Endothelial cell (in vitro differentiated cells): Measurements from ENCODE around the gene SECISBP2L. TPM values are rescaled to one million over a fixed set of nuclear protein-coding genes. Genes with fewer than 3 reads are reported as not detected.

Experiments used
- DNase-seq: peaks from one replicate; pipeline ENCODE4 v3.0.0; 2021; ENCODE audit warnings: low spot score
- H3K27ac Mint-ChIP-seq: one replicate; pipeline ENCODE4 v1.8.0; 2021; ENCODE audit warnings: mixed read lengths, inconsistent platforms; ENCODE audit not compliant: unreplicated experiment
- H3K27me3 Mint-ChIP-seq: one replicate; pipeline ENCODE4 v1.8.0; 2021; ENCODE audit warnings: mild to moderate bottlenecking, moderate library complexity, mixed read lengths, inconsistent platforms; ENCODE audit not compliant: unreplicated experiment
- H3K36me3 Mint-ChIP-seq: one replicate; pipeline ENCODE4 v1.8.0; 2021; ENCODE audit warnings: mild to moderate bottlenecking, low read depth, mixed read lengths, inconsistent platforms; ENCODE audit not compliant: unreplicated experiment
- H3K4me1 Mint-ChIP-seq: one replicate; pipeline ENCODE4 v1.8.0; 2021; ENCODE audit warnings: mild to moderate bottlenecking, mixed read lengths, inconsistent platforms; ENCODE audit not compliant: unreplicated experiment
- H3K4me3 Mint-ChIP-seq: one replicate; pipeline ENCODE4 v1.8.0; 2021; ENCODE audit warnings: mild to moderate bottlenecking, mixed read lengths, inconsistent platforms; ENCODE audit not compliant: unreplicated experiment
- H3K9me3 Mint-ChIP-seq: one replicate; pipeline ENCODE4 v1.8.0; 2021; ENCODE audit warnings: mixed read lengths, inconsistent platforms; ENCODE audit not compliant: unreplicated experiment
- total RNA-seq: library from RNA; stranded (reverse); fragmentation: NEBNext Ultra II Directional; extraction: Animal tissue kit (Norgen Biotek cat#: 25700); gene quantifications from one replicate; pipeline ENCODE4 v1.2.1, GENCODE V29; 2021; ENCODE audit not compliant: unreplicated experiment
- TF ChIP-seq, protein P1 (sequence below): fragments of 200-600 bp; sonication (generic); IDR thresholded peaks from one replicate; pipeline ENCODE4 v1.5.0; 2021; ENCODE audit warnings: antibody characterized with exemption; ENCODE audit not compliant: unreplicated experiment

SECISBP2L gene
- total RNA-seq, 1 donor from 2014 or later, result 44.3 TPM

DNA sequence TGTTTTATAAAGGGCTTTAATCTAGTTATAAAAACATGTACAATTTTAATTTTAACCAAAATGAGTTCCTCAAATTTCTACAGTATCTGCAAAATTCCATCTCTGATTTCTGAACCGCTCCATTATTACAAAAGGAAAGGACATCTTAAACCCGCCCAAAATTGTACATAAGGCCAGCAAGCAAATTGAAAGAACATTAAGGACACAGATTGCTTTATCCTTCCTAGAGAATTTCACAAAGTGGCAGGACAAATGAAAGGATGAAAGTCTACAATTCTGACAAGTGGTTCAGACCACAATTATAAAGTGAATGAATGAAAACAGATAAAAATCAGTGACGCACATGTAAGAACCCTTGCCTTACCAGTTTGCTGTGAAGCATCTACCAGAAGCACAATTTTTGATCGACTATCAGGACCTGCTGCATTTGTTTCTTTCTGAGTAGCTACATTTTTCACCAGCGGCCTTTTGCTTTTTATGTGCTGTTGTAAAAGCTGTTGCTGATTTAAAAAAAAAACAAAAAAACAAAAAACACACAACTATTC lies 13.6 kb downstream of the SECISBP2L start:
- H3K4me3 Mint-ChIP-seq, result no peak overlapping the region
- H3K36me3 Mint-ChIP-seq, result peaks cover 10% of the 10 kb centered on the region
- H3K9me3 Mint-ChIP-seq, result no peaks in the 10 kb centered on the region
- H3K27me3 Mint-ChIP-seq, result no peaks in the 10 kb centered on the region
- H3K27ac Mint-ChIP-seq, result peak overlapping the region; percentile 32
- TF ChIP-seq, protein P1, sequence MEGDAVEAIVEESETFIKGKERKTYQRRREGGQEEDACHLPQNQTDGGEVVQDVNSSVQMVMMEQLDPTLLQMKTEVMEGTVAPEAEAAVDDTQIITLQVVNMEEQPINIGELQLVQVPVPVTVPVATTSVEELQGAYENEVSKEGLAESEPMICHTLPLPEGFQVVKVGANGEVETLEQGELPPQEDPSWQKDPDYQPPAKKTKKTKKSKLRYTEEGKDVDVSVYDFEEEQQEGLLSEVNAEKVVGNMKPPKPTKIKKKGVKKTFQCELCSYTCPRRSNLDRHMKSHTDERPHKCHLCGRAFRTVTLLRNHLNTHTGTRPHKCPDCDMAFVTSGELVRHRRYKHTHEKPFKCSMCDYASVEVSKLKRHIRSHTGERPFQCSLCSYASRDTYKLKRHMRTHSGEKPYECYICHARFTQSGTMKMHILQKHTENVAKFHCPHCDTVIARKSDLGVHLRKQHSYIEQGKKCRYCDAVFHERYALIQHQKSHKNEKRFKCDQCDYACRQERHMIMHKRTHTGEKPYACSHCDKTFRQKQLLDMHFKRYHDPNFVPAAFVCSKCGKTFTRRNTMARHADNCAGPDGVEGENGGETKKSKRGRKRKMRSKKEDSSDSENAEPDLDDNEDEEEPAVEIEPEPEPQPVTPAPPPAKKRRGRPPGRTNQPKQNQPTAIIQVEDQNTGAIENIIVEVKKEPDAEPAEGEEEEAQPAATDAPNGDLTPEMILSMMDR, result no peak
- no peak for DNase-seq
- no peaks in the 10 kb centered on the region for H3K4me1 Mint-ChIP-seq

DNA sequence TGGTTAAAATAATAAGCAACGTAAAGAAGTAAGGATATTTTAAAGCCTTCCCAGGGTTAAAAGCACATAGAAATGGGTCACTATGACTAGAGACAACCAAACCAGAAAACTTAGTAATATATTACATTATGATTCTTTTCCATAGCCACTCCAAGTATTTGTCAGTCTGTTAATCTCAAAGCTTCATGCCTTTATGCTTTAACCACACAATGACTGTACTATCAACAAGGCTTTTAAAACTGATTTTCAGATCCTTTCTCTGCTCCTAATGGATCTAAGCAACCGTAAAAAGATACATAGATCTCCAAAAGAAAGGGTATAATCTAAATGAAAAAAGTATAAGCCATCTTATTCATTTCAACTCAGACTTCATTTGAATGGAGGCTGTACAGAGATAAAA lies 14.4 kb downstream of the SECISBP2L start:
- Mint-ChIP-seq H3K36me3 (peaks cover 11% of the 10 kb centered on the region), H3K27ac (no peak overlapping the region), H3K4me1 (no peaks in the 10 kb centered on the region), H3K9me3 (no peaks in the 10 kb centered on the region), H3K27me3 (no peaks in the 10 kb centered on the region), H3K4me3 (no peak overlapping the region)
- TF ChIP-seq, protein P1, result no peak
- DNase-seq, result no peak

DNA sequence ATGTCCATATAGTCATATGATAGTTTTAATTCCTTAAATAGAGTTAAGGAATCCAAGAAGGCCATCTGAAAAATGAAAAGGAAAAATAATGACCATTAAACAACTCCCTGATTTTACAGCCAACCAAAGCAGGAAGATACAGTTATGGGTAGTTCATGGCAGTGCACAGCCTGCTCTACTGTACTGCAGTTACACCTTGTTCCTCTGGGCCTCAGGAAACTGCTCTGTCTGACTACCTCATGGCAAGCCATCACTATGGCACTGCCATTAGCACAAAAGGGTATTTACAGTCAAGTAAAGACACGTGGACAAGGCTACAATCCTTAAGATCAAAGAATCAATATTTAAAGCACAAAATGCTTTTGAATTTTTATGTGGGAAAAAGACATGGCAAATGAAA lies 19.5 kb downstream of the SECISBP2L start:
- TF ChIP-seq, protein P1, result no peak
- no peaks in the 10 kb centered on the region for H3K27me3 Mint-ChIP-seq

DNA sequence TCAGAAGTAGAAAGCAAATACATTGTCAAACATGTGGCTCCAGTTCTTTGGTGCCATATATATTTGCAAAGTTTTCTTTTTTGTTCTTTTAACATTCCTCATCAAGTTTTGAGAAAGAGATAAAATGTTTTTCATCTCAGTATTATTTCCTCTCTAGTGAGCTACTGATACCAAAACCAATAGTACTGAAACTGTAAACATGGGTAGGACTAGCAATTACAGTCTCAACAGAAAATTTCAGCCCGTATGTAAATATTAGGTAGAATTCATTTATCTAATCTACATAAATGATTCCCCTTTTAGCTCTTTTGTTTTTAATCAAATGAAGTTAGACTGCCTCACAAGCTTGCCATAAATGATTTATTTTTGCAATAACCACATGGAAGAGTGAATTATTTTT lies 21.4 kb downstream of the SECISBP2L start:
- H3K27ac Mint-ChIP-seq, result no peak overlapping the region
- H3K36me3 Mint-ChIP-seq, result peaks cover 22% of the 10 kb centered on the region
- no peak for DNase-seq
- TF ChIP-seq, protein P1, result no peak
- H3K4me1 Mint-ChIP-seq, result no peaks in the 10 kb centered on the region
- H3K9me3 Mint-ChIP-seq, result no peaks in the 10 kb centered on the region
- H3K4me3 Mint-ChIP-seq, result no peak overlapping the region
- no peaks in the 10 kb centered on the region for H3K27me3 Mint-ChIP-seq

More for the DNA sequence above, 19.5 kb downstream of the SECISBP2L start:
- Mint-ChIP-seq H3K27ac (no peak overlapping the region), H3K4me1 (no peaks in the 10 kb centered on the region), H3K36me3 (peaks cover 19% of the 10 kb centered on the region), H3K9me3 (no peaks in the 10 kb centered on the region), H3K4me3 (no peak overlapping the region)
- DNase-seq, result no peak

DNA sequence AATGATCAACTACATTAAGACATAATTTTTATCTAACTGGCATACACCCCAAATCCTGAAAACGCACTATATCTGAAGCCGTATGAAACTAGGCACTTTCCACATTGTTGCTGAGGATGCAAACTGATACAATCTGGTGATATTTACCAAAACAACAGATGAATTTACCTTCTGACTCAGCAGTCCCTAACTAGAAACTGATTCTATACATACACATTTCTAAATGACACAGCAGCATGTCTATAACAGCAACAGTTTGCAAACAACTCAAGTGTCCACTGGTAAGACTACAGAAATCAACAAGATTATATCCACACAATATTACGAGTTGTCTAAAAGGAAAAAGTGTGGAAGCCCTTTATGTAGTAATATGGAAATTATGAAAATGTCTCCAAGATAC lies 22.9 kb downstream of the SECISBP2L start:
- Mint-ChIP-seq H3K4me3 (no peak overlapping the region), H3K4me1 (no peaks in the 10 kb centered on the region), H3K9me3 (no peaks in the 10 kb centered on the region), H3K36me3 (peaks cover 20% of the 10 kb centered on the region), H3K27ac (no peak overlapping the region), H3K27me3 (no peaks in the 10 kb centered on the region)
- no peak for DNase-seq
- TF ChIP-seq, protein P1, result no peak
